ENCODE measurements around the gene ZNF462.
"Not testable (repeated sequence)": the region's sequence is repeated elsewhere in the genome, so short reads cannot be mapped to it uniquely, and the experiment has no call there.

ZNF462 gene

DNA sequence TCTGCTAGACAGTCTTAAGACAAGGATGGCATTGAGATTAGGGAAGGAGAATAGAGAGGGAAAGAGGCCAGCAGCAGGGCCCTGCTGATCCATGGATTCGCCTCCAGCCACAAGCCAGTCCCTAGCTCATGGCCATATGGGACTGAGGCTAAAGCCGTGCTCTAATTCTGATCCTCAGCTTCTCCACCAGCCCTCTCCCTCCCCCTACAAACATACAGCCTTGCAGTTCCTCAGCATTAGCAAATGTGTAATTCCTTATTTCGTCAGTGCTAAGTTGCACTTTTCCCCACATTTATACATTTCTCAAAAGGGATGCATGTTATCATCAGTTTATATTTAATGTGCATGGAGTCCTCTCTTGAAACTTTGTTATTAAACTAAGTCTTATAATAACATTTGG lies 34.8 kb downstream of the ZNF462 start:
- TF ChIP-seq, protein P1, sequence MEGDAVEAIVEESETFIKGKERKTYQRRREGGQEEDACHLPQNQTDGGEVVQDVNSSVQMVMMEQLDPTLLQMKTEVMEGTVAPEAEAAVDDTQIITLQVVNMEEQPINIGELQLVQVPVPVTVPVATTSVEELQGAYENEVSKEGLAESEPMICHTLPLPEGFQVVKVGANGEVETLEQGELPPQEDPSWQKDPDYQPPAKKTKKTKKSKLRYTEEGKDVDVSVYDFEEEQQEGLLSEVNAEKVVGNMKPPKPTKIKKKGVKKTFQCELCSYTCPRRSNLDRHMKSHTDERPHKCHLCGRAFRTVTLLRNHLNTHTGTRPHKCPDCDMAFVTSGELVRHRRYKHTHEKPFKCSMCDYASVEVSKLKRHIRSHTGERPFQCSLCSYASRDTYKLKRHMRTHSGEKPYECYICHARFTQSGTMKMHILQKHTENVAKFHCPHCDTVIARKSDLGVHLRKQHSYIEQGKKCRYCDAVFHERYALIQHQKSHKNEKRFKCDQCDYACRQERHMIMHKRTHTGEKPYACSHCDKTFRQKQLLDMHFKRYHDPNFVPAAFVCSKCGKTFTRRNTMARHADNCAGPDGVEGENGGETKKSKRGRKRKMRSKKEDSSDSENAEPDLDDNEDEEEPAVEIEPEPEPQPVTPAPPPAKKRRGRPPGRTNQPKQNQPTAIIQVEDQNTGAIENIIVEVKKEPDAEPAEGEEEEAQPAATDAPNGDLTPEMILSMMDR (conservative IDR thresholded peaks at IDR 0.05; ENCODE audit: low read length), result no peak
- H3K4me3 ChIP-seq (ENCODE audit: low read length), result no peak overlapping the region
- no peak for DNase-seq (ENCODE audit: low read depth)

DNA sequence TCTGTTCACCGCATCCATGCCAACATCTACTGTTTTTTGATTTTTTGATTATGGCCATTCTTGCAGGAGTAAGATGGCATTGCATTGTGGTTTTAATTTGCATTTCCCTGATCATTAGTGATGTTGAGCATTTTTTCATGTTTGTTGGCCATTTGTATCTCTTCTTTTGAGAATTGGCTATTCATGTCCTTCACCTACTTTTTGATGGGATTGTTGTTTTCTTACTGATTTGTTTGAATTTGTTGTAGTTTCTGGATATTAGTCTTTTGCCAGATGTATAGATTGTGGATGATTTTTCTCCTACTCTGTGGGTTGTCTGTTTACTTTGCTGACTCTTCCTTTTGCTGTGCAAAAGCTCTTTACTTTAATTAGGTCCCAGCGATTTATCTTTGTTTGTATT lies 37.6 kb downstream of the ZNF462 start:
- not testable (repeated sequence) for H3K4me3 ChIP-seq (ENCODE audit: low read length); DNase-seq (ENCODE audit: low read depth)

- DNase-seq (ENCODE audit: low read depth), result no peak
- H3K4me3 ChIP-seq (ENCODE audit: low read length), result no peak overlapping the region
- TF ChIP-seq, protein P1 (conservative IDR thresholded peaks at IDR 0.05; ENCODE audit: low read length), result no peak
Observed at GRCh38 chr9:106906129-106906528, 43.2 kb downstream of the ZNF462 start.

GRCh38 chr9:106911951-106912350 lies 49.0 kb downstream of the ZNF462 start:
- TF ChIP-seq, protein P1 (conservative IDR thresholded peaks at IDR 0.05; ENCODE audit: low read length), result no peak
- H3K4me3 ChIP-seq (ENCODE audit: low read length), result no peak overlapping the region
- DNase-seq (ENCODE audit: low read depth), result no peak

GRCh38 chr9:106913276-106913675 lies 50.3 kb downstream of the ZNF462 start:
- TF ChIP-seq, protein P1 (conservative IDR thresholded peaks at IDR 0.05; ENCODE audit: low read length), result no peak

GRCh38 chr9:106915851-106916250 lies 52.9 kb downstream of the ZNF462 start:
- H3K4me3 ChIP-seq (ENCODE audit: low read length), result no peak overlapping the region
- TF ChIP-seq, protein P1 (conservative IDR thresholded peaks at IDR 0.05; ENCODE audit: low read length), result no peak
- DNase-seq (ENCODE audit: low read depth), result no peak

More at GRCh38 chr9:106913276-106913675, 50.3 kb downstream of the ZNF462 start:
- DNase-seq (ENCODE audit: low read depth), result no peak
- no peak overlapping the region for H3K4me3 ChIP-seq (ENCODE audit: low read length)

DNA sequence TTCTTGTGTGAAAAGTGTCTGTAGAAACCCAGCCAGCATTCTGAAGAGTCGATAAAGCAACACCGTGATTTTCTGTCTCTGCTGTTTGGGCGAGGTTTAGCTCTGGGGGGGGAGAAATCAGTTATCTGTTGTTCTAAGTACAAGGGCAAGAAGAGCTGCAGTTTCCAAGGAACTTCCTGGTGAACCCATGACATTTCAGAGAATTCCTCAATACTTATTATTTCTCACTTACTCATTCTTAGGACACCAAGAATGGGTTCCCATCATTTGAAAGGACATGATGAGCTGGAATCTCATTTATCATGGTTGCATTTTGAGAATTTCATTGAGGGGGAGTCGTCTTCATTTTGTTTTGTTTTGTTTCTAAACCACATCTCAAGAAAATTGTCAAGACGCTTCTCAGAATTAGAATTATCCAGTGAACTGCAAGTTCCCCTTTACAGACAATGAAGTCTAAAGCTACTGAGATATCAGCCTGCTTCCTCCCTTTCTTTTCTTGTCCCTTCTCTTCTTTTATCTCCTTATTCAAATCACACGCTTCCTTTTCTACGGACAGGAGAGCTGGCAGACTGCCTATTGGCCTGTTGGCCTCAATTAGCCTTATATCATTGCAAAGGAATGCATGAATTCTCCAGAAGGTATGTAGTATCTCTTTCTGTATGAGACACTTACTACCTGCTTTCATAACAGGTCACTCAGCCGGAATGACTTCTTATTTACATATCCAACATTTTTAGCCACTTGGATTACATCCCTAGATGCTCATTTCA lies 53.7 kb downstream of the ZNF462 start:
- DNase-seq (ENCODE audit: low read depth), result peak; percentile 84
- H3K4me3 ChIP-seq (ENCODE audit: low read length), result no peak overlapping the region
- TF ChIP-seq, protein P1 (conservative IDR thresholded peaks at IDR 0.05; ENCODE audit: low read length), result no peak

All from AG10803 (cell line).